ENCODE data around the gene CLCN5. TPM values are rescaled to one million over a fixed set of nuclear protein-coding genes. Genes with fewer than 3 reads are reported as not detected.

The CLCN5 gene
- total and polyA plus RNA-seq, 4 donors = 2.7 to 18.5 (median 7.5) TPM

DNA sequence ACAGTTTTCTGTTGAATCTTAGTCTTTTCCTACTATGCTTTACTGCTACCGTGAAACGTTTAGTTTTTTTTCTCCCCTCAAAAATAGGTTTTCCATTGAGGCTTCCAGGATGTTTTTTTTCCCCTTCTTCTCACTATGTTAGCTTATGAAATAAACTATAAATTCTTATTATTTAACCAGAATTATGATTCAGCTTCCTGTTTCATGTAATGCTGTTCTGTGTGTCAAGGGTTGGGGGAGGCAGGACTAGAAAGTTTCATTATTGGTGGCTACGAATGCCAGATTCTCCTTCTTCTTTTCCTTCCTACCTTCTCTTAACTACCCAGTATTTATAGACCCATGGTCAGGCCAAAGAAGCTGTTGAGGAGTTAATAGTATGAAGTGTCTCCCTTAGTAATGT lies 11.8 kb downstream of the CLCN5 start:
- Histone ChIP-seq H3K4me3 (no peak overlapping the region), H3K27ac (ENCODE audit: low read depth in 1 of 2, low read length in 1 of 2) (no peak overlapping the region), H3K4me1 (ENCODE audit: control insufficient read depth in 5 of 5, insufficient read depth in 5 of 5, low read length in 5 of 5) (peaks cover 0 to 3% (median 0%) of the 10 kb centered on the region in 5 donors), H3K9me3 (ENCODE audit: control insufficient read depth in 4 of 4, insufficient read depth in 3 of 4, low read length in 3 of 4) (peaks cover 0 to 1% (median 0%) of the 10 kb centered on the region in 4 donors), H3K27me3 (ENCODE audit: control insufficient read depth in 3 of 3, insufficient read depth in 3 of 3, low read length in 2 of 3) (peaks cover 0 to 7% (median 0%) of the 10 kb centered on the region in 3 donors), H3K36me3 (ENCODE audit: control insufficient read depth in 4 of 4, insufficient read depth in 4 of 4, low read length in 4 of 4) (no peaks in the 10 kb centered on the region), H3K9ac (ENCODE audit: insufficient read depth in 1 of 2, low read length in 2 of 2) (no peak overlapping the region)
- TF ChIP-seq, protein P1, sequence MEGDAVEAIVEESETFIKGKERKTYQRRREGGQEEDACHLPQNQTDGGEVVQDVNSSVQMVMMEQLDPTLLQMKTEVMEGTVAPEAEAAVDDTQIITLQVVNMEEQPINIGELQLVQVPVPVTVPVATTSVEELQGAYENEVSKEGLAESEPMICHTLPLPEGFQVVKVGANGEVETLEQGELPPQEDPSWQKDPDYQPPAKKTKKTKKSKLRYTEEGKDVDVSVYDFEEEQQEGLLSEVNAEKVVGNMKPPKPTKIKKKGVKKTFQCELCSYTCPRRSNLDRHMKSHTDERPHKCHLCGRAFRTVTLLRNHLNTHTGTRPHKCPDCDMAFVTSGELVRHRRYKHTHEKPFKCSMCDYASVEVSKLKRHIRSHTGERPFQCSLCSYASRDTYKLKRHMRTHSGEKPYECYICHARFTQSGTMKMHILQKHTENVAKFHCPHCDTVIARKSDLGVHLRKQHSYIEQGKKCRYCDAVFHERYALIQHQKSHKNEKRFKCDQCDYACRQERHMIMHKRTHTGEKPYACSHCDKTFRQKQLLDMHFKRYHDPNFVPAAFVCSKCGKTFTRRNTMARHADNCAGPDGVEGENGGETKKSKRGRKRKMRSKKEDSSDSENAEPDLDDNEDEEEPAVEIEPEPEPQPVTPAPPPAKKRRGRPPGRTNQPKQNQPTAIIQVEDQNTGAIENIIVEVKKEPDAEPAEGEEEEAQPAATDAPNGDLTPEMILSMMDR (IDR thresholded peaks at IDR 0.05; ENCODE audit: control extremely low read depth, extremely low read depth) = no peak
- ATAC-seq (ENCODE audit: insufficient read depth, low FRiP score) (no peak), DNase-seq (no peak)
- WGBS, 2 donors = 56 to 59% methylated on average over 3 of the region's 3 CpGs

DNA sequence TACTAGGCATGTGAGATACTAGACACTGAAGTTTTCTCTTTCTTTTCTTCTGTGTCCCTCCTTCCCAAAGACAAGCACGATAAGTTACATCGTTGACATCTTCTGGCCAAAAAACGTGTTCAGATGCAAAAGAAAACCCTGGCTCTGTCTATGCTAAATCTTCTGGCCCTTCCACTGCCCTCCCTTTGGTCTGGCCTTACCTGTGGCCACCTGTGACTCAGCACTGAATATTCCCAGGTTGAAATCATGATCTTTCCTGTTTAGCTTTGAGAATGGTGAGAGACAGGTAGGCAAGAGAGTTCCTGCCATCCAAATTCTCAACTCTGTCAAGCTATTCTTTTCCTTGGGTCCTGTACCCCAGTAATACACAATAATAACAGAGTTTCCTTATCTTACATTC lies 12.3 kb downstream of the CLCN5 start:
- Histone ChIP-seq H3K4me3 (no peak overlapping the region), H3K36me3 (ENCODE audit: control insufficient read depth in 4 of 4, insufficient read depth in 4 of 4, low read length in 4 of 4) (no peaks in the 10 kb centered on the region), H3K27ac (ENCODE audit: low read depth in 1 of 2, low read length in 1 of 2) (no peak overlapping the region), H3K27me3 (ENCODE audit: control insufficient read depth in 3 of 3, insufficient read depth in 3 of 3, low read length in 2 of 3) (peaks cover 0 to 7% (median 0%) of the 10 kb centered on the region in 3 donors), H3K9me3 (ENCODE audit: control insufficient read depth in 4 of 4, insufficient read depth in 3 of 4, low read length in 3 of 4) (peaks cover 0 to 1% (median 0%) of the 10 kb centered on the region in 4 donors), H3K4me1 (ENCODE audit: control insufficient read depth in 5 of 5, insufficient read depth in 5 of 5, low read length in 5 of 5) (peaks cover 0 to 3% (median 0%) of the 10 kb centered on the region in 5 donors), H3K9ac (ENCODE audit: insufficient read depth in 1 of 2, low read length in 2 of 2) (no peak overlapping the region)
- ATAC-seq (ENCODE audit: insufficient read depth, low FRiP score) (no peak), DNase-seq (no peak)
- 77 to 94% methylated on average over 3 of the region's 3 CpGs for WGBS, 2 donors
- TF ChIP-seq, protein P1 (IDR thresholded peaks at IDR 0.05; ENCODE audit: control extremely low read depth, extremely low read depth) = no peak

DNA sequence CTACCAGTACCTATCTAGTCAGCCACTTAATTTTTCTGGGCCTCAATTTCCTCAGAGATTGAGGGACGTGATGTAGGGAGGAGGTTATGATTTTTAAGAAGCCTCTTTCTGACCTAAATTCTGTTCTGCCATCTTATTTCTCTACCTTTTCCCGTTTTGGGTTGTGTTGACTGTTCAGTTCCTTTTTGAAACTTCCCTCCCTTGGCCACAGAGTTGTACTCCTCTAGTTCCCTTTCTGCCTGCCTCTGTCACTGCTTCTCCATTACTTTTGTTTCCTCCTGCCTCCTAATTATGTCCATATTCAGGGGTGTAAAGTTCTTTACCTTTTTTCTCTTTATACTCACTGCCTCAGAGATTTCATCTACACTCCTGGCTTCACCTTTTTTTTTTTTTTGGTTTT lies 25.4 kb downstream of the CLCN5 start:
- no peak for DNase-seq
- no peaks in the 10 kb centered on the region for H3K4me1 ChIP-seq (ENCODE audit: control insufficient read depth in 5 of 5, insufficient read depth in 5 of 5, low read length in 5 of 5)
- no peaks in the 10 kb centered on the region for H3K9me3 ChIP-seq (ENCODE audit: control insufficient read depth in 4 of 4, insufficient read depth in 3 of 4, low read length in 3 of 4)
- no peaks in the 10 kb centered on the region for H3K36me3 ChIP-seq (ENCODE audit: control insufficient read depth in 4 of 4, insufficient read depth in 4 of 4, low read length in 4 of 4)
- 38 to 44% methylated on average over 2 of the region's 2 CpGs for WGBS, 2 donors
- no peak overlapping the region for H3K9ac ChIP-seq (ENCODE audit: insufficient read depth in 1 of 2, low read length in 2 of 2)
- H3K4me3 ChIP-seq = no peak overlapping the region
- H3K27ac ChIP-seq (ENCODE audit: low read depth in 1 of 2, low read length in 1 of 2) = no peak overlapping the region
- peaks cover 2 to 3% (median 2%) of the 10 kb centered on the region in 3 donors for H3K27me3 ChIP-seq (ENCODE audit: control insufficient read depth in 3 of 3, insufficient read depth in 3 of 3, low read length in 2 of 3)
- TF ChIP-seq, protein P1 (IDR thresholded peaks at IDR 0.05; ENCODE audit: control extremely low read depth, extremely low read depth) = no peak
- ATAC-seq (ENCODE audit: insufficient read depth, low FRiP score) = no peak

DNA sequence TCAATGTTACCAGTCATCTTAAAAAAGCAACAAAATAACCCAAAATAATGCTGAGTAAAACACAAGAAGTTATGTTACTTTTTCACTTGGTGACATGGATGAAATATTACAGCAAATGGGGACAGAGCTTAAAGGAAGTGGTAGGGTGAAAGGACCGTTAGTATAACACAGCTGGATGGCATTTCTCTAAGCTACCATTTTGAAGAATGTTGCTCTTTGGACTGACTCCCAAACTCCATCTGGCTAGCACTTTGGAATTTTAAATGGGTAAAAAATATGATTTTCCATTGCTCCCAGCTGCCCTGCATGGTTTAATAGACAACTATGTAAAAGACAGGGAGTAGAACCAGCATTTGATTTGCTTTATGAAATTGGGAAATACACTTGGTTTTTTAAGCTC lies 27.6 kb downstream of the CLCN5 start:
- Histone ChIP-seq H3K27ac (ENCODE audit: low read depth in 1 of 2, low read length in 1 of 2) (no peak overlapping the region), H3K9me3 (ENCODE audit: control insufficient read depth in 4 of 4, insufficient read depth in 3 of 4, low read length in 3 of 4) (no peaks in the 10 kb centered on the region), H3K4me1 (ENCODE audit: control insufficient read depth in 5 of 5, insufficient read depth in 5 of 5, low read length in 5 of 5) (no peaks in the 10 kb centered on the region), H3K36me3 (ENCODE audit: control insufficient read depth in 4 of 4, insufficient read depth in 4 of 4, low read length in 4 of 4) (no peaks in the 10 kb centered on the region), H3K27me3 (ENCODE audit: control insufficient read depth in 3 of 3, insufficient read depth in 3 of 3, low read length in 2 of 3) (peaks cover 2 to 3% (median 2%) of the 10 kb centered on the region in 3 donors), H3K9ac (ENCODE audit: insufficient read depth in 1 of 2, low read length in 2 of 2) (no peak overlapping the region), H3K4me3 (no peak overlapping the region)
- DNase-seq (peak in 2 of 3 donors; percentile 13 to 17), ATAC-seq (ENCODE audit: insufficient read depth, low FRiP score) (no peak)
- WGBS, 2 donors = 59 to 86% methylated on average over 1 of the region's 1 CpG
- TF ChIP-seq, protein P1 (IDR thresholded peaks at IDR 0.05; ENCODE audit: control extremely low read depth, extremely low read depth) = no peak
